Astrocyte (in vitro differentiated cells and primary cell): Measurements from ENCODE around the gene LRGUK. TPM values are rescaled to one million over a fixed set of nuclear protein-coding genes. Genes with fewer than 3 reads are reported as not detected.

Source experiments
- DNase-seq: peaks from one replicate; pipeline ENCODE4 v3.0.0-alpha.2; 2010; ENCODE audit warnings: low read depth
- FAIRE-seq: peaks from 2 replicates; lab custom pipeline; 2011; peaks lifted over from hg19 to GRCh38; lab: Jason Lieb, UNC
- H2AFZ ChIP-seq: 2 replicates; pipeline ENCODE4 v1.6.0; 2012; ENCODE audit warnings: low read depth, low read length, inconsistent platforms
- H3K27ac ChIP-seq: 2 replicates; pipeline ENCODE4 v1.5.1; 2011; ENCODE audit warnings: low read depth, low read length, inconsistent platforms
- H3K27me3 ChIP-seq: 2 replicates; pipeline ENCODE4 v1.6.0; 2011; ENCODE audit warnings: low read length, inconsistent platforms; ENCODE audit not compliant: insufficient read depth
- H3K36me3 ChIP-seq: 2 replicates; pipeline ENCODE4 v1.5.1; 2011; ENCODE audit warnings: low read length, inconsistent platforms; ENCODE audit not compliant: insufficient read depth
- H3K4me1 ChIP-seq: 2 replicates; pipeline ENCODE4 v1.5.1; 2011; ENCODE audit warnings: low read length, inconsistent platforms; ENCODE audit not compliant: insufficient read depth
- H3K4me2 ChIP-seq: 2 replicates; pipeline ENCODE4 v1.6.0; 2012; ENCODE audit warnings: low read length, inconsistent platforms
- H3K4me3 ChIP-seq: 2 replicates; pipeline ENCODE4 v1.5.1; 2011; ENCODE audit warnings: low read depth, mild to moderate bottlenecking, low read length, inconsistent platforms; ENCODE audit not compliant: insufficient read depth
- H3K79me2 ChIP-seq: 2 replicates; pipeline ENCODE4 v1.6.0; 2012; ENCODE audit warnings: mild to moderate bottlenecking, low read length, inconsistent platforms; ENCODE audit not compliant: insufficient read depth
- H3K9ac ChIP-seq: 2 replicates; pipeline ENCODE4 v1.6.0; 2012; ENCODE audit warnings: mild to moderate bottlenecking, low read length, inconsistent platforms
- H3K9me3 ChIP-seq: 2 replicates; pipeline ENCODE4 v1.5.1; 2012; ENCODE audit warnings: low read depth, mild to moderate bottlenecking, low read length, inconsistent platforms; ENCODE audit not compliant: insufficient read depth
- H4K20me1 ChIP-seq: 2 replicates; pipeline ENCODE4 v1.6.0; 2012; ENCODE audit warnings: low read length, inconsistent platforms; ENCODE audit not compliant: insufficient read depth
- H3K27ac Mint-ChIP-seq: one replicate; pipeline ENCODE4 v1.8.0; 2021; ENCODE audit warnings: mild to moderate bottlenecking, mixed read lengths; ENCODE audit not compliant: unreplicated experiment
- H3K27me3 Mint-ChIP-seq: one replicate; pipeline ENCODE4 v1.8.0; 2021; ENCODE audit warnings: low read depth, mixed read lengths; ENCODE audit not compliant: unreplicated experiment
- H3K36me3 Mint-ChIP-seq: one replicate; pipeline ENCODE4 v1.8.0; 2021; ENCODE audit warnings: low read depth, mixed read lengths; ENCODE audit not compliant: unreplicated experiment
- H3K4me1 Mint-ChIP-seq: one replicate; pipeline ENCODE4 v1.8.0; 2021; ENCODE audit warnings: low read depth, mixed read lengths; ENCODE audit not compliant: unreplicated experiment
- H3K4me3 Mint-ChIP-seq: one replicate; pipeline ENCODE4 v1.8.0; 2021; ENCODE audit warnings: mild to moderate bottlenecking, moderate library complexity, mixed read lengths; ENCODE audit not compliant: unreplicated experiment
- H3K9me3 Mint-ChIP-seq: one replicate; pipeline ENCODE4 v1.8.0; 2021; ENCODE audit warnings: mild to moderate bottlenecking, mixed read lengths; ENCODE audit not compliant: unreplicated experiment
- CTCF ChIP-seq: IDR thresholded peaks from 2 replicates; pipeline ENCODE4 v1.5.1; 2011; ENCODE audit warnings: low read depth, mild to moderate bottlenecking, inconsistent platforms, low read length, moderate library complexity; ENCODE audit not compliant: insufficient read depth
- EZH2 ChIP-seq: IDR thresholded peaks from 2 replicates; pipeline ENCODE4 v1.6.1; 2012; ENCODE audit warnings: mild to moderate bottlenecking, low read length, inconsistent platforms; ENCODE audit not compliant: insufficient read depth
- total RNA-seq: library from RNA; stranded (reverse); gene quantifications from 2 replicates; pipeline ENCODE4 v1.2.1, GENCODE V29; 2021

The LRGUK gene
- total RNA-seq, 1 donor from 2014 or later, result 0.64 TPM

GRCh38 chr7:134104166-134104565, 23.0 kb upstream of the LRGUK start:
- DNase-seq, result no peak
- Histone ChIP-seq H3K9ac (no peak overlapping the region), H3K27ac (no peak overlapping the region), H3K9me3 (no peaks in the 10 kb centered on the region), H2AFZ (no peak overlapping the region), H3K79me2 (no peaks in the 10 kb centered on the region), H3K4me2 (no peak overlapping the region), H3K36me3 (no peaks in the 10 kb centered on the region), H3K4me3 (no peak overlapping the region), H3K4me1 (no peaks in the 10 kb centered on the region), H4K20me1 (no peaks in the 10 kb centered on the region), H3K27me3 (no peaks in the 10 kb centered on the region)
- H3K4me3 Mint-ChIP-seq, result no peak overlapping the region
- TF ChIP-seq CTCF, result no peak
- no peak for TF ChIP-seq EZH2
- H3K27ac Mint-ChIP-seq, result no peak overlapping the region
- H3K9me3 Mint-ChIP-seq, result no peaks in the 10 kb centered on the region
- H3K36me3 Mint-ChIP-seq, result no peaks in the 10 kb centered on the region
- H3K4me1 Mint-ChIP-seq, result no peaks in the 10 kb centered on the region
- no peaks in the 10 kb centered on the region for H3K27me3 Mint-ChIP-seq
- FAIRE-seq, result no peak

GRCh38 chr7:134105841-134106240, 21.3 kb upstream of the LRGUK start:
- no peaks in the 10 kb centered on the region for H3K27me3 ChIP-seq
- H3K9ac ChIP-seq, result no peak overlapping the region
- no peak for FAIRE-seq
- H3K4me1 Mint-ChIP-seq, result no peaks in the 10 kb centered on the region
- TF ChIP-seq CTCF (no peak), EZH2 (no peak)
- no peaks in the 10 kb centered on the region for H3K4me1 ChIP-seq
- H3K79me2 ChIP-seq, result no peaks in the 10 kb centered on the region
- no peaks in the 10 kb centered on the region for H3K36me3 Mint-ChIP-seq
- no peaks in the 10 kb centered on the region for H3K9me3 Mint-ChIP-seq
- H3K36me3 ChIP-seq, result no peaks in the 10 kb centered on the region
- H3K9me3 ChIP-seq, result no peaks in the 10 kb centered on the region
- H3K27ac ChIP-seq, result no peak overlapping the region
- H4K20me1 ChIP-seq, result no peaks in the 10 kb centered on the region
- H3K27me3 Mint-ChIP-seq, result no peaks in the 10 kb centered on the region
- no peak overlapping the region for H3K27ac Mint-ChIP-seq
- H3K4me3 ChIP-seq, result no peak overlapping the region
- no peak overlapping the region for H3K4me3 Mint-ChIP-seq
- no peak overlapping the region for H3K4me2 ChIP-seq
- no peak overlapping the region for H2AFZ ChIP-seq
- no peak for DNase-seq

GRCh38 chr7:134108802-134109201, 18.3 kb upstream of the LRGUK start:
- no peak overlapping the region for H3K9ac ChIP-seq
- no peak for FAIRE-seq
- Mint-ChIP-seq H3K4me1 (no peaks in the 10 kb centered on the region), H3K4me3 (no peak overlapping the region), H3K9me3 (peaks cover 2% of the 10 kb centered on the region), H3K27me3 (no peaks in the 10 kb centered on the region), H3K36me3 (no peaks in the 10 kb centered on the region), H3K27ac (no peak overlapping the region)
- no peak overlapping the region for H3K27ac ChIP-seq
- no peak overlapping the region for H3K4me2 ChIP-seq
- H4K20me1 ChIP-seq, result no peaks in the 10 kb centered on the region
- H3K9me3 ChIP-seq, result no peaks in the 10 kb centered on the region
- TF ChIP-seq EZH2 (no peak), CTCF (no peak)
- no peak overlapping the region for H2AFZ ChIP-seq
- H3K36me3 ChIP-seq, result no peaks in the 10 kb centered on the region
- no peak overlapping the region for H3K4me3 ChIP-seq
- H3K4me1 ChIP-seq, result no peaks in the 10 kb centered on the region
- DNase-seq, result no peak
- no peaks in the 10 kb centered on the region for H3K79me2 ChIP-seq
- H3K27me3 ChIP-seq, result no peaks in the 10 kb centered on the region
